Left ventricle myocardium inferior (tissue), 1 donor: ENCODE data around the gene MROH9. TPM values are rescaled to one million over a fixed set of nuclear protein-coding genes. Genes with fewer than 3 reads are reported as not detected.

ENCODE experiments used
- DNase-seq: peaks from one replicate; pipeline ENCODE4 v3.0.0-alpha.2; 2020
- H3K27ac ChIP-seq: fragments of 200-600 bp; replicated peaks from 2 replicates; pipeline ENCODE4 v1.8.0; 2021
- H3K27me3 ChIP-seq: fragments of 200-600 bp; 2 replicates; pipeline ENCODE4 v1.8.0; 2021; ENCODE audit warnings: low read depth
- H3K36me3 ChIP-seq: fragments of 200-600 bp; 2 replicates; pipeline ENCODE4 v1.8.0; 2021
- H3K4me1 ChIP-seq: fragments of 200-600 bp; 2 replicates; pipeline ENCODE4 v1.8.0; 2021
- H3K4me3 ChIP-seq: fragments of 200-600 bp; 2 replicates; pipeline ENCODE4 v1.8.0; 2021; ENCODE audit warnings: mild to moderate bottlenecking, moderate library complexity
- H3K9me3 ChIP-seq: fragments of 200-600 bp; replicated peaks from 2 replicates; pipeline ENCODE4 v1.8.0; 2021
- intact Hi-C: fragments of 100-400 bp; cut with micrococcal nuclease; formaldehyde crosslinking; loops from one replicate; pipeline ENCODE4 v1.11.0; 2022
- total RNA-seq: library from RNA; stranded (reverse); fragmentation: NEBNext Ultra II Directional; extraction: Animal tissue kit (Norgen Biotek cat#: 25700); gene quantifications from one replicate; pipeline ENCODE4 v1.2.1, GENCODE V29; 2021
- TF ChIP-seq, protein P1 (sequence below): fragments of 200-600 bp; IDR thresholded peaks from 2 replicates; pipeline ENCODE4 v1.8.0; 2021; ENCODE audit warnings: antibody characterized with exemption, mild to moderate bottlenecking, borderline replicate concordance
- donor health status: DM: no; HTN: yes; CAD: no; lungs with severe emphysema.

Gene MROH9
- total RNA-seq, 1 donor from 2014 or later = not detected

DNA sequence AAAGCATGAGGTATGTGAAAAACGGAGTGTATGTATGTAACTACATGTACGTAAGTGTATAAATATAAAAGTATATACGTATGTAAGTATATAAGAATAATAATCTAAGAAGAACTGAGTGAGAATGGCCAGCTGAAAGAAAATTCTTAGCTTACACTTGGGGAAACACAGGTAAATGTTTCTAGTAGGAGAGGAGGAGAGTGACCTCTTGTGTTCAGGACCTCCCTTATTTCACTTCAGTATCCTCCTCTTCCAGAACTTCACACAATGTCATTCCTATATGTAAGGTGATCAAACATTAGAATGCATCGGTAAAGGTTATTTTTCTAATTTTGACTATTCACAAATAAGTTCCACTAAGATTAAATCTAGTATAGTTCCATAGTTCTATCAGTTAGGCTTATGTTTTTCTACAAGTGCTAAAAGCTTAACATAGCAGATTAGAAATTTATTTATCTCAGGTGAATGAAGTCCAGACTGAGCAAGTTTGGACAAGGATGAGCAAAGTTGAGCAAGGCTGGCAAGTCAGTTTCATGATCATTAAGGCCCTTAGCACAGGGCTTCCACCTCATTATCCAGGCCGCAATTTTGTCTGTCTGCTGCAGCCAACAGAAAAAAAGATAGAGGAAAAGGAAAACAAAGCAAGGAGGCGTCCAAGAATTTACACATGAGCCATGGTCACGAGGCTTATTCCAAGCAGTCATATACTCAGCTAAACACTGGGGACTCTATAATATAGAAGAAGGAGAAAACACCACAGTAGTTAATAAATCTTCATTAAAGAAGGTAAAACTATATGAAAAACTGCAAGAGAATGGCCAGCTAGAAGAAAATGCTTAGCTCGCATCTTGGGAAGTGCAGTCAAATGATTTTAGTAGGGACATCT, 7.1 kb upstream of the MROH9 start:
- peaks cover 10% of the 10 kb centered on the region for H3K4me1 ChIP-seq
- H3K27ac ChIP-seq = no peak overlapping the region
- intact Hi-C loops = no loop called here

DNA sequence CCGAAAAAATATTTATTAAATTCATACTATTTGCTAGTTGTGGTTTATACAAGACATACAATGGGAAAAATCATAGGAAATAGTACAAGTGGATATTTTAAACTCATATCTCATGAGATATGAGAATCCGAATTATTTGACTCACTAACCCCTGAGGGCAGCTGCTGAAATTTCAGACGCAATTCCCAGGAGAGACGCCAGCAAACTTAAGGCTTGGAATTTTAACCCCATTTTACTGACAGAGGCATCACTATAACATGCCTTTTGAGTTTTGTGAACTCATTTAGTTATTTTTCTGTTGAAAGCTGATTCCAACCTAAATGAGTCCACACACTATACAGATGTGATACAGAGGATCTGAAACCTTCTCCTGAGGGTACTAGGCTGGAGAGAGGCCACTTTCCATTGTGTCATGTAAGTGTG, 5.9 kb upstream of the MROH9 start:
- peak overlapping the region; percentile 68 for H3K27ac ChIP-seq
- peaks cover 10% of the 10 kb centered on the region for H3K4me1 ChIP-seq
- no peaks in the 10 kb centered on the region for H3K36me3 ChIP-seq
- H3K27me3 ChIP-seq = no peaks in the 10 kb centered on the region
- TF ChIP-seq, protein P1, sequence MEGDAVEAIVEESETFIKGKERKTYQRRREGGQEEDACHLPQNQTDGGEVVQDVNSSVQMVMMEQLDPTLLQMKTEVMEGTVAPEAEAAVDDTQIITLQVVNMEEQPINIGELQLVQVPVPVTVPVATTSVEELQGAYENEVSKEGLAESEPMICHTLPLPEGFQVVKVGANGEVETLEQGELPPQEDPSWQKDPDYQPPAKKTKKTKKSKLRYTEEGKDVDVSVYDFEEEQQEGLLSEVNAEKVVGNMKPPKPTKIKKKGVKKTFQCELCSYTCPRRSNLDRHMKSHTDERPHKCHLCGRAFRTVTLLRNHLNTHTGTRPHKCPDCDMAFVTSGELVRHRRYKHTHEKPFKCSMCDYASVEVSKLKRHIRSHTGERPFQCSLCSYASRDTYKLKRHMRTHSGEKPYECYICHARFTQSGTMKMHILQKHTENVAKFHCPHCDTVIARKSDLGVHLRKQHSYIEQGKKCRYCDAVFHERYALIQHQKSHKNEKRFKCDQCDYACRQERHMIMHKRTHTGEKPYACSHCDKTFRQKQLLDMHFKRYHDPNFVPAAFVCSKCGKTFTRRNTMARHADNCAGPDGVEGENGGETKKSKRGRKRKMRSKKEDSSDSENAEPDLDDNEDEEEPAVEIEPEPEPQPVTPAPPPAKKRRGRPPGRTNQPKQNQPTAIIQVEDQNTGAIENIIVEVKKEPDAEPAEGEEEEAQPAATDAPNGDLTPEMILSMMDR = no peak
- peak overlapping the region; percentile 23 for H3K4me3 ChIP-seq
- H3K9me3 ChIP-seq = no peaks in the 10 kb centered on the region
- DNase-seq = no peak
- intact Hi-C loops = no loop called here

More for the DNA sequence above, 7.1 kb upstream of the MROH9 start:
- no peaks in the 10 kb centered on the region for H3K27me3 ChIP-seq
- TF ChIP-seq, protein P1 = no peak
- no peaks in the 10 kb centered on the region for H3K9me3 ChIP-seq
- no peak overlapping the region for H3K4me3 ChIP-seq
- DNase-seq = no peak
- H3K36me3 ChIP-seq = no peaks in the 10 kb centered on the region

DNA sequence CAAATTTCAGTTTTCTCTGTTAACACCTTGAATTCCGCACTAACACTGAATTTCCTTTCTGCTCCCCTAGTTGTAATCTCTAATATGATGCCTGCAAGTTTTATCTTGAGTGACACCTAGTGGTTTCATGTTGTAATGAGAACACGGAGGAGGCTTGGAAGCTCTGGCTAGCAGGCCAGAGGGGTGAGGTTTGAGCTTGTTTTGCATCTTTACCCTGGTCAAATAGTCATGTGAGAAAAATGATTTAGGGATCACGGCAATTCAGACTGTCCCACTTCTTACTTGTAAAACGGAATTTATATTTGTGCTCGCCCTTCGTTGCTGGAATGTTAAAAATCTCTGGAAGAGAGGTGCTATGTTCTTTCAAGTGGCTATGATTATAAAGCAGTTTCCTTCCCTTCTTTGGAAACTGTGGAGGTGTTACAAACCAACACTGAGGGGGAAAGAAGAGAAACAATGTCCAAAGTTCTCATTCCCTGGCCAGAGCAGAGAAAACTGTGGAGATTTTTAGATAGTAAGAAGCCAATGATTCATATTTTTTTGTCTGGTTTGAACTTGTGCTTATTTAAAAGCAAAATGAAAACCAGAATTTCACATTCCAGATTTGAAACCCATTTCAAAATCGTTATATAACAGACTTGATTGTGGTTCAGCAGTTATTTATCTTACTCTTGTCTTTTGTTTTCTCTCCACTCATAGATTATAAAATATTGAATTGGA, 5.3 kb upstream of the MROH9 start:
- Histone ChIP-seq H3K4me3 (peak overlapping the region; percentile 23), H3K27ac (peak overlapping the region; percentile 68), H3K9me3 (no peaks in the 10 kb centered on the region), H3K4me1 (peaks cover 10% of the 10 kb centered on the region), H3K27me3 (no peaks in the 10 kb centered on the region), H3K36me3 (no peaks in the 10 kb centered on the region)
- TF ChIP-seq, protein P1 = peak; percentile 79
- no peak for DNase-seq
- intact Hi-C loops = no loop called here

DNA sequence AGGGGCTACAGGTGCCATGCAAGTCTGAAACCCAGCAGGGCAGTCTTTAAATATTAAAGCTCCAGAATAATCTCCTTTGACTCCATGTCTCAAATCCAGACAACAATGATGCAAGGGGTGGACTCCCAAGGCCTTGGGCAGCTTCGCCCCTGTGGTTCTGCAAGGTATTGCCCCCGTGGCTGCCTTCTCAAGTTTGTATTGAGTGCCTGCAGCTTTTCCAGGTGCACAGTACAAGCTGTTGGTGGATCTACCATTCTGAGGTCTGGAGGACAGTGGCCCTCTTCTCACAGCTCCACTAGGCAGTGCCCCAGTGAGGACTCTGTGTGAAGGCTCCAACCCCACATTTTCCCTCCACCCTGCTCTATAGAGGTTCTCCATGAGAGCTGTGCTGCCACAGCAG, 3.7 kb upstream of the MROH9 start:
- H3K36me3 ChIP-seq = no peaks in the 10 kb centered on the region
- H3K27me3 ChIP-seq = no peaks in the 10 kb centered on the region
- H3K4me3 ChIP-seq = no peak overlapping the region
- H3K4me1 ChIP-seq = peaks cover 10% of the 10 kb centered on the region
- intact Hi-C loops = no loop called here
- H3K9me3 ChIP-seq = no peaks in the 10 kb centered on the region
- DNase-seq = no peak
- no peak overlapping the region for H3K27ac ChIP-seq
- TF ChIP-seq, protein P1 = no peak

DNA sequence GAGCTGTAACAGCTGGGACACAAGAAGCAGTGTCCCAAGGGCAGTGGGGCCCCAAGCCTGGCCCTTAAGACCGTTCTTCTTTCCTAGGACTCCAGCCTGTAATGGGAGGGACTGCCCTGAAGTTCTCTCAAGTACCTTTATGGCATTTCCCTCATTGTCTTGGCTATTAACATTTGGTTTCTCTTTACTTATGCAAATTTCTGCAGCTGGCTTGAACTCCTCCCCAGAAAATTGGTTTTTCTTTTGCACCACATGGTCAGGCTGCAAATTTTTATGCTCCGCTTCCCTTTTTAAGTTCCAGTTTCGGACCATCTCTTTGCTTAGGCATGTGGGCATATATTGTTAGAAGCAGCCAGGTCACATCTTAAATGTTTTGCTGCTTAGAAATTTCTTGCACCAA, 3.1 kb upstream of the MROH9 start:
- intact Hi-C loops = no loop called here
- H3K4me1 ChIP-seq = peaks cover 10% of the 10 kb centered on the region
- TF ChIP-seq, protein P1 = no peak

More for the DNA sequence above, 3.1 kb upstream of the MROH9 start:
- DNase-seq = no peak
- Histone ChIP-seq H3K27me3 (no peaks in the 10 kb centered on the region), H3K36me3 (no peaks in the 10 kb centered on the region), H3K4me3 (no peak overlapping the region), H3K9me3 (no peaks in the 10 kb centered on the region), H3K27ac (no peak overlapping the region)
